ENCODE results near the gene SORL1.

Gene SORL1

DNA sequence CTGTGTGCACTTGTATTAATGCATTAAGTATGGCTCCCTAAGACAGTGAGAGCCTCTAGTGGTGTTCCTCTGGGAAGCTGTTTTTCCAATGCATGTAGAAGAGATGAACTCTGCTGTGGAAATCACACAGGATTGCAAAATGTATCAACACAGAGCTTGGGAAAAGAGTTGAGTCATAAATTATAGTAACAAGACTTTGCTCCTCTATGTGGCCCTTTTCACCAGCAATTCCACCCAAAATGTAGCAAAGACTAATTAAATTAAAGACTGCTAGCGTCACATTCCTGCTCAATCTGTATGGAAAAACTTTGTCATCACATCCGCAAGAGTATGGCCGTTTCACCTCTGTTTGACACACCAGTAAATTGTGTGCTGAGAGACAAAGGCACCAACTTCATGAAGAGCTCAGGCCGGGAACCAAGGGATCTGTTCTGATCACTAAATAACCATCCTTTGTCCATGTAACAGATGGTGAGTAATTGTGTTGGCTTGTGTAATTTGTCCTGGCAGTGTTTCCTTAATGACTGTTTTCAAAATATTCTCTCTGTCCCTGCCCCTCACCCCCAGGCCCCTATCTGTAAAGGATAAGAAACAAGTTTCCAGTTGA lies 209.9 kb downstream of the SORL1 start:
- DNase-seq (ENCODE audit: extremely low spot score): no peak
- CTCF ChIA-PET: no interaction called here
- POLR2A ChIA-PET: no interaction called here
- TF ChIP-seq ELF4 (IDR thresholded peaks at IDR 0.05): no peak
- TF ChIP-seq FOXA1 (IDR thresholded peaks at IDR 0.05): no peak
- no peak for TF ChIP-seq SUZ12 (IDR thresholded peaks at IDR 0.05)
- TF ChIP-seq, protein P1, sequence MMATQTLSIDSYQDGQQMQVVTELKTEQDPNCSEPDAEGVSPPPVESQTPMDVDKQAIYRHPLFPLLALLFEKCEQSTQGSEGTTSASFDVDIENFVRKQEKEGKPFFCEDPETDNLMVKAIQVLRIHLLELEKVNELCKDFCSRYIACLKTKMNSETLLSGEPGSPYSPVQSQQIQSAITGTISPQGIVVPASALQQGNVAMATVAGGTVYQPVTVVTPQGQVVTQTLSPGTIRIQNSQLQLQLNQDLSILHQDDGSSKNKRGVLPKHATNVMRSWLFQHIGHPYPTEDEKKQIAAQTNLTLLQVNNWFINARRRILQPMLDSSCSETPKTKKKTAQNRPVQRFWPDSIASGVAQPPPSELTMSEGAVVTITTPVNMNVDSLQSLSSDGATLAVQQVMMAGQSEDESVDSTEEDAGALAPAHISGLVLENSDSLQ (IDR thresholded peaks at IDR 0.05): no peak
- TF ChIP-seq ARNT (IDR thresholded peaks at IDR 0.05): no peak
- TF ChIP-seq NFRKB (IDR thresholded peaks at IDR 0.05): no peak
- no peak for TF ChIP-seq FOXM1 (IDR thresholded peaks at IDR 0.05; ENCODE audit: borderline replicate concordance)
- TF ChIP-seq CTBP1 (IDR thresholded peaks at IDR 0.05; ENCODE audit: borderline replicate concordance): no peak
- no peak for TF ChIP-seq HDGF (IDR thresholded peaks at IDR 0.05; ENCODE audit: borderline replicate concordance)
- TF ChIP-seq LEF1 (IDR thresholded peaks at IDR 0.05; ENCODE audit: borderline replicate concordance): no peak
- TF ChIP-seq TARDBP (IDR thresholded peaks at IDR 0.05): no peak
- TF ChIP-seq ZNF384 (IDR thresholded peaks at IDR 0.05): no peak

DNA sequence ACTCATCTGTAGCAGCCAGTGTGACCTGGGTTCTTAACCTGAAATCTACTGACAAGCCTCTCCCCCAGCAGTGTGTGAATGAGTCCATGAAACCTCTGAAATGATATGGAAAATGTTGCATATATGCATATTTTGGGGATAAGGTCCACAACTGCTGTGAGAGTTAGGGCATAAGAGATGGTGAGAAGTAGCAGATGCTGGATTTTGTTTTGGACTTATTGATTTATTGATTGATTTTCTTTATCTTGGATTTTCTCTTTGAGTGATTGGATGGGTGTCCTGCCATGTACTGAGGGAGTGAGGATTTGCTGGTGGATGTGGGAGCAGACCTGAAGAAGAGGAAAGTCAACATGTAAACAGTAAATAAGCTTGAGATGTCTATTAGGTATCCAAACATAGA lies 212.0 kb downstream of the SORL1 start:
- TF ChIP-seq FOXK2 (IDR thresholded peaks at IDR 0.05): no peak
- no peak for TF ChIP-seq SP1 (IDR thresholded peaks at IDR 0.05)
- no peak for TF ChIP-seq BHLHE40 (IDR thresholded peaks at IDR 0.05; ENCODE audit: borderline replicate concordance)
- TF ChIP-seq HDGF (IDR thresholded peaks at IDR 0.05; ENCODE audit: borderline replicate concordance): no peak
- TF ChIP-seq TARDBP (IDR thresholded peaks at IDR 0.05): no peak
- TF ChIP-seq, protein P1 (IDR thresholded peaks at IDR 0.05): no peak
- no peak for TF ChIP-seq SUZ12 (IDR thresholded peaks at IDR 0.05)
- no peak for TF ChIP-seq L3MBTL2 (conservative IDR thresholded peaks at IDR 0.05)
- TF ChIP-seq FOXM1 (IDR thresholded peaks at IDR 0.05; ENCODE audit: borderline replicate concordance): no peak
- TF ChIP-seq LEF1 (IDR thresholded peaks at IDR 0.05; ENCODE audit: borderline replicate concordance): no peak
- no peak for TF ChIP-seq NFRKB (IDR thresholded peaks at IDR 0.05)
- TF ChIP-seq ARNT (IDR thresholded peaks at IDR 0.05): no peak
- POLR2A ChIA-PET: no interaction called here
- DNase-seq (ENCODE audit: extremely low spot score): no peak
- CTCF ChIA-PET: no interaction called here

DNA sequence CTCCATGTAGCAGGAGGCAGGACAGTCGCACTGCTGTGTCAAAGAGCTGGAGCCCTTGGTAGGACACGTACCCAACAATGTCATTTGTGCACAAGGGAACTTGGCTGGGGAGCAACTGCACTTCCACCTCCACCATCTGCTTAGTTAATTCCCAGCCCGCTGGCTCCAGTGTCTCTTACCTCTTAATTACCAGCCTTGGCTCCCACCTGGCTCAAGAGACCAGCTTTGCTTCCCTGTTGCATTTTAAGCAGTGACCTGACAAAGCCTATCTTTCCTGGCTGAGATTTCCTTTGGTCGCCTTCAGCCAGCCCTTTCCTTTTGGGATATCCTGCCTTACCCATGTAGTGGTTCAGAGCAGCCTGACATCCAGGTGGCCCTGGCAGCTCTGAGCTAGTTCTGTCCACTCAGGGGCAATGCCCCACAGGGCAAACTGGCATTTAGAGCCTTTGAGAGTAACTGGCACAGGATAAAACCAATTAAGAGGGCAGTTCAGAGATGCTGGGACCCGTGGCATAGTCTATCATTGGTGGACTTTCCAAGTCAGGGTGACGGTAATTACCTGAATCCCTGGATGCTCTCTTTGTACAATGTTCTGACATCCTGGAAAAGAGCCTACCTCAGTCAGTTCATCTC lies 213.2 kb downstream of the SORL1 start:
- POLR2A ChIA-PET: no interaction called here
- DNase-seq (ENCODE audit: extremely low spot score): no peak
- CTCF ChIA-PET: interaction anchor here (1.3 kb wide), 1 partner anchor 9 kb away, joined by 3 read pairs; no protein-coding TSS in a partner anchor
- TF ChIP-seq LEF1 (IDR thresholded peaks at IDR 0.05; ENCODE audit: borderline replicate concordance): no peak
- TF ChIP-seq, protein P1 (IDR thresholded peaks at IDR 0.05): no peak
- no peak for TF ChIP-seq FOXM1 (IDR thresholded peaks at IDR 0.05; ENCODE audit: borderline replicate concordance)
- TF ChIP-seq BHLHE40 (IDR thresholded peaks at IDR 0.05; ENCODE audit: borderline replicate concordance): no peak
- no peak for TF ChIP-seq ELF4 (IDR thresholded peaks at IDR 0.05)
- TF ChIP-seq ZNF384 (IDR thresholded peaks at IDR 0.05): no peak
- no peak for TF ChIP-seq NFRKB (IDR thresholded peaks at IDR 0.05)
- no peak for TF ChIP-seq ARNT (IDR thresholded peaks at IDR 0.05)
- no peak for TF ChIP-seq CTBP1 (IDR thresholded peaks at IDR 0.05; ENCODE audit: borderline replicate concordance)
- no peak for TF ChIP-seq SUZ12 (IDR thresholded peaks at IDR 0.05)
- no peak for TF ChIP-seq L3MBTL2 (conservative IDR thresholded peaks at IDR 0.05)
- TF ChIP-seq FOXA1 (IDR thresholded peaks at IDR 0.05): no peak
- TF ChIP-seq HDGF (IDR thresholded peaks at IDR 0.05; ENCODE audit: borderline replicate concordance): no peak
- TF ChIP-seq FOXK2 (IDR thresholded peaks at IDR 0.05): no peak
- TF ChIP-seq SP1 (IDR thresholded peaks at IDR 0.05): no peak
- TF ChIP-seq TARDBP (IDR thresholded peaks at IDR 0.05): no peak

DNA sequence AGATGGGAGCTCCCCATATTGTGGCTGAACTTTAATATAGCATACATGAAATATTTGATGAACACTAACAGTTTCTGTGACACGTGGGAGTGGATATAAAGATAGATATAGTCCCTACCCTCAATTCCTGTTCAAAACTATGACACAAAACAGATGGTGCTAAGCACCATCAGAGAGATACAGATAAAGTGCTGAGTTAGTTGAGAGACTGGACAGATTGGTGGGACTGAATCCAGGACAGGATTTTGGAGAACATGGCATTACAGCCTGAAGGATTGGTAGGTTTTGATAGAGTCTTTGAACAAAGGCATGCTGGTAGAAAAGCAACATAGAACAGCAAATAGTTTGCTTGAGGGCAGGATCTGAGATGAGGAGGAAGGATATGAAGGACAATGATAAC lies 215.7 kb downstream of the SORL1 start:
- no peak for DNase-seq (ENCODE audit: extremely low spot score)
- ChIA-PET CTCF (interaction anchor here (0.6 to 0.7 kb wide), 2 partner anchors 329 to 739 kb away, joined by 3 read pairs; no protein-coding TSS in a partner anchor), POLR2A (no interaction called here)
- TF ChIP-seq ARNT (IDR thresholded peaks at IDR 0.05) (no peak), CTBP1 (IDR thresholded peaks at IDR 0.05; ENCODE audit: borderline replicate concordance) (no peak), ZNF384 (IDR thresholded peaks at IDR 0.05) (no peak), LEF1 (IDR thresholded peaks at IDR 0.05; ENCODE audit: borderline replicate concordance) (no peak), TARDBP (IDR thresholded peaks at IDR 0.05) (no peak), NFRKB (IDR thresholded peaks at IDR 0.05) (no peak)
- TF ChIP-seq, protein P1 (IDR thresholded peaks at IDR 0.05): no peak

DNA sequence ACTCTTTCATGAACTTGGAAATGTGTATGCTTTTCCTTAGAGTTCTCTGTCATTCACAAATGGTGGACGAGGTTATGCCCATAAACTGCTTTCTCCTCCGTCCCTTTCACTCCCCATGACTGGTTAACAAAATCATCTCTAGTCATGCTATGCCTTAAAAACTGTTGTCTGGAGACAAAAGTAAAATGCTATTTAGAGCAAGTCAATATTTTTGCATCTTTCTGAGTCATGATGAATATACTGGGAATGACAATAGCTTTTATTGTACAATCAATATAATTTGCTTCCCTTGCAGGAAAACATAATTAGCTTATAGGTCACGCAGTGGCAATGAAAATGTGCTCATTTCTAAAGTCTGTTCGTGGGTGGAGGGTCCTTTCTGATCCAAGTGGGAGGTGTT lies 217.3 kb downstream of the SORL1 start:
- POLR2A ChIA-PET: no interaction called here
- CTCF ChIA-PET: interaction anchor here (1.2 kb wide), 1 partner anchor 837 kb away, joined by 5 read pairs; no protein-coding TSS in a partner anchor
- TF ChIP-seq ELF4 (IDR thresholded peaks at IDR 0.05): no peak
- TF ChIP-seq BHLHE40 (IDR thresholded peaks at IDR 0.05; ENCODE audit: borderline replicate concordance): no peak
- TF ChIP-seq SUZ12 (IDR thresholded peaks at IDR 0.05): no peak
- no peak for TF ChIP-seq SP1 (IDR thresholded peaks at IDR 0.05)
- TF ChIP-seq HDGF (IDR thresholded peaks at IDR 0.05; ENCODE audit: borderline replicate concordance): no peak
- no peak for TF ChIP-seq LEF1 (IDR thresholded peaks at IDR 0.05; ENCODE audit: borderline replicate concordance)
- no peak for TF ChIP-seq L3MBTL2 (conservative IDR thresholded peaks at IDR 0.05)
- no peak for TF ChIP-seq ARNT (IDR thresholded peaks at IDR 0.05)
- no peak for TF ChIP-seq FOXM1 (IDR thresholded peaks at IDR 0.05; ENCODE audit: borderline replicate concordance)
- TF ChIP-seq, protein P1 (IDR thresholded peaks at IDR 0.05): no peak
- no peak for TF ChIP-seq CTBP1 (IDR thresholded peaks at IDR 0.05; ENCODE audit: borderline replicate concordance)
- no peak for TF ChIP-seq NFRKB (IDR thresholded peaks at IDR 0.05)
- no peak for DNase-seq (ENCODE audit: extremely low spot score)
